Endothelial cell of umbilical vein (primary cell): ENCODE results near the gene ALG12. TPM values are rescaled to one million over a fixed set of nuclear protein-coding genes. Genes with fewer than 3 reads are reported as not detected.

Source experiments
- Bru-seq: library from RNA; stranded (reverse); fragments of 400-500 nt; gene quantifications from one replicate; lab custom pipeline; 2021; lab: Mats Ljungman, UMichigan
- BruChase-seq, 2 experiments: library from RNA; stranded (reverse); fragments of 400-500 nt; gene quantifications; one replicate each; lab custom pipeline; 2021; lab: Mats Ljungman, UMichigan
- BruUV-seq: library from RNA; stranded (reverse); fragments of 400-500 nt; replicated peaks from 2 replicates; lab custom pipeline; 2021; lab: Mats Ljungman, UMichigan
- CTCF ChIA-PET: fragments of 300-600, 350-600 bp; sonication (Branson Sonifier 250); formaldehyde crosslinking; loops from one replicate; lab custom pipeline; 2021; ENCODE audit warnings: antibody characterized with exemption, inconsistent platforms; lab: Charles Lee
- POLR2A ChIA-PET: fragments of 300-600, 350-600 bp; sonication (Branson Sonifier 250); formaldehyde crosslinking; loops from one replicate; lab custom pipeline; 2021; ENCODE audit warnings: antibody characterized with exemption, inconsistent platforms; lab: Charles Lee
- DNase-seq: peaks from one replicate; pipeline ENCODE4 v3.0.0-alpha.2; 2011; ENCODE audit warnings: low read depth, low spot score
- FAIRE-seq: peaks from 2 replicates; lab custom pipeline; 2011; peaks lifted over from hg19 to GRCh38; lab: Jason Lieb, UNC
- H2AFZ ChIP-seq: 2 replicates; pipeline ENCODE4 v1.6.0; 2012; ENCODE audit warnings: low read depth, low read length, control low read depth, inconsistent platforms
- H3K27ac ChIP-seq: 2 replicates; pipeline ENCODE4 v1.5.1; 2011; ENCODE audit warnings: low read depth, mild to moderate bottlenecking, control low read depth, low read length, moderate library complexity; ENCODE audit not compliant: insufficient read depth
- H3K27me3 ChIP-seq, 2 experiments: 2 replicates each; pipeline versions ENCODE4 v1.6.0 to v1.6.1; 2011; ENCODE audit warnings: low read length in 2 of 2, mixed read lengths in 1 of 2; ENCODE audit not compliant: control insufficient read depth in 2 of 2, insufficient read depth in 2 of 2
- H3K36me3 ChIP-seq, 2 experiments: 2 replicates in 1 of 2; 3 replicates in 1 of 2; pipeline ENCODE4 v1.5.1; 2011; ENCODE audit warnings: low read length in 2 of 2, mild to moderate bottlenecking in 1 of 2, moderate library complexity in 1 of 2; ENCODE audit not compliant: control insufficient read depth in 2 of 2, insufficient read depth in 2 of 2; ENCODE audit errors: extremely low read depth in 1 of 2
- H3K4me1 ChIP-seq: 3 replicates; pipeline ENCODE4 v1.5.1; 2011; ENCODE audit warnings: mild to moderate bottlenecking, low read length; ENCODE audit not compliant: control insufficient read depth, insufficient read depth; ENCODE audit errors: extremely low read depth
- H3K4me2 ChIP-seq: 2 replicates; pipeline ENCODE4 v1.6.1; 2011; ENCODE audit warnings: low read length, control low read depth, mixed read lengths; ENCODE audit not compliant: insufficient read depth
- H3K4me3 ChIP-seq, 3 experiments: fragments of 200-600 bp in 1 of 3; sonication (generic), shearing (Covaris generic) in 1 of 3; replicated peaks in 1 of 3; 2 replicates each; pipeline ENCODE4 v1.5.1; 2011 to 2016; ENCODE audit warnings: control low read depth in 3 of 3, low read length in 3 of 3, mild to moderate bottlenecking in 2 of 3, inconsistent platforms in 1 of 3, low read depth in 1 of 3, moderate library complexity in 1 of 3; ENCODE audit not compliant: insufficient read depth in 1 of 3
- H3K79me2 ChIP-seq: 2 replicates; pipeline ENCODE4 v1.6.0; 2012; ENCODE audit warnings: low read length, inconsistent platforms; ENCODE audit not compliant: control insufficient read depth, insufficient read depth
- H3K9ac ChIP-seq: replicated peaks from 2 replicates; pipeline ENCODE3; 2011; ENCODE audit warnings: low read length, control low read depth; ENCODE audit not compliant: insufficient read depth; ENCODE audit errors: extremely low read depth
- H3K9me1 ChIP-seq: replicated peaks from 3 replicates; pipeline ENCODE4 v1.6.0; 2011; ENCODE audit warnings: mild to moderate bottlenecking, low read length; ENCODE audit not compliant: control insufficient read depth, insufficient read depth; ENCODE audit errors: extremely low read depth
- H3K9me3 ChIP-seq: replicated peaks from 2 replicates; pipeline ENCODE4 v1.5.1; 2012; ENCODE audit warnings: low read length, inconsistent platforms; ENCODE audit not compliant: control insufficient read depth, insufficient read depth
- H4K20me1 ChIP-seq: replicated peaks from 2 replicates; pipeline ENCODE3; 2011; ENCODE audit warnings: mild to moderate bottlenecking, low read length; ENCODE audit not compliant: control insufficient read depth, insufficient read depth; ENCODE audit errors: extremely low read depth
- MAX ChIP-seq: IDR thresholded peaks from 2 replicates; pipeline ENCODE4 v1.6.1; 2011; ENCODE audit not compliant: insufficient read depth, insufficient read length
- MYC ChIP-seq: IDR thresholded peaks from one replicate; pipeline ENCODE4 v1.6.1; 2011; ENCODE audit warnings: mild to moderate bottlenecking, low read depth, low read length
- POLR2A ChIP-seq: IDR thresholded peaks from 2 replicates; pipeline ENCODE4 v1.6.1; 2012; ENCODE audit warnings: low read depth, mild to moderate bottlenecking, control low read depth, low read length
- POLR2AphosphoS5 ChIP-seq: IDR thresholded peaks from 2 replicates; pipeline ENCODE4 v1.6.1; 2012; ENCODE audit warnings: low read depth, mild to moderate bottlenecking, control low read depth, low read length, moderate library complexity; ENCODE audit not compliant: insufficient read depth
- dilution Hi-C: fragments of 300-500 bp; cut with MboI; formaldehyde crosslinking; loops from one replicate; pipeline ENCODE4 v1.15.0; 2019; ENCODE audit warnings: low sequenced_read_pairs; ENCODE audit not compliant: extremely low pct_ligation_motif_present
- intact Hi-C: fragments of 100-400 bp; cut with micrococcal nuclease; formaldehyde crosslinking; loops from one replicate; pipeline ENCODE4 v1.10.0; 2022
- long read RNA-seq: library from polyadenylated mRNA; stranded (forward); transcript quantifications from one replicate; pipeline ENCODE4 v2.0.0, GENCODE V29; 2021
- polyA minus RNA-seq, 3 experiments: library from RNA; depleted of rRNA, polyadenylated mRNA; stranded (reverse); fragments of >200 nt; gene quantifications; 1 replicate in 1 of 3; 2 replicates in 2 of 3; pipeline ENCODE4 v1.2.3, GENCODE V29; 2011
- polyA plus RNA-seq, 4 experiments: library from polyadenylated mRNA; depleted of rRNA in 3 of 4; stranded (reverse) in 3 of 4; unstranded in 1 of 4; fragments of >200 nt; gene quantifications; 2 replicates each; pipeline versions ENCODE4 v1.2.1 to v1.2.3, GENCODE V29; 2011 to 2012; ENCODE audit warnings: missing spikeins in 1 of 4
- total RNA-seq: library from RNA; stranded (reverse); gene quantifications from 2 replicates; pipeline ENCODE4 v1.2.3, GENCODE V29; 2021

ALG12 gene
- total RNA-seq (14.6 and 20.9 TPM in 2 replicates), polyA plus RNA-seq (16.7 and 18.0 TPM in 2 replicates), polyA minus RNA-seq (9.5 and 10.6 TPM in 2 replicates), Bru-seq, nascent RNA (percentile 45 among the genes with signal in this experiment), BruChase-seq, experiment 1, labeled RNA remaining after a 6-hour chase (percentile 61 among the genes with signal in this experiment), BruChase-seq, experiment 2, labeled RNA remaining after a 2-hour chase (percentile 51 among the genes with signal in this experiment)
- 10.5 and 14.0 TPM in 2 replicates for polyA plus RNA-seq (2011; cell fraction: cytosol; rRNA removed)
- polyA plus RNA-seq (2011; cell fraction: nucleus; rRNA removed) = 13.3 and 16.6 TPM in 2 replicates
- polyA plus RNA-seq (2012) = 11.1 and 15.5 TPM in 2 replicates
- 2.9 TPM for polyA minus RNA-seq (2011; cell fraction: cytosol; rRNA and poly(A)+ RNA removed)
- 3.8 and 3.9 TPM in 2 replicates for polyA minus RNA-seq (2011; cell fraction: nucleus; rRNA and poly(A)+ RNA removed)
- long read RNA-seq, full-length matches to known transcripts = 36 of 55 reads
- long read RNA-seq, partial matches to known transcripts = 7 of 55 reads
- long read RNA-seq, other reads (novel, unspliced or antisense) = 12 of 55 reads

- peak within 1 kb of the TSS; percentile 78 for H3K27ac ChIP-seq
- ChIA-PET CTCF (interaction anchor here (0.9 to 1.6 kb wide), 4 partner anchors 12 to 151 kb away, joined by 3 to 6 read pairs (median 4); no protein-coding TSS in a partner anchor), POLR2A (interaction anchor here (1.5 kb wide), 1 partner anchor 202 kb away, joined by 3 read pairs; no protein-coding TSS in a partner anchor)
- H3K4me3 ChIP-seq = peak within 1 kb of the TSS; percentile 60 to 90 (median 73)
- H3K79me2 ChIP-seq = peaks cover 4% of the 10 kb centered on the region
- peak within 1 kb of the TSS; percentile 89 for H3K9ac ChIP-seq
- no peaks in the 10 kb centered on the region for H3K9me1 ChIP-seq
- dilution Hi-C loops = no loop called here
- peak; percentile 95 for FAIRE-seq
- H3K9me3 ChIP-seq = no peaks in the 10 kb centered on the region
- peaks cover 2 to 12% of the 10 kb centered on the region in 2 experiments for H3K36me3 ChIP-seq
- peak; percentile 98 for DNase-seq
- peaks cover 14% of the 10 kb centered on the region for H3K4me1 ChIP-seq
- TF ChIP-seq MYC = no peak
- TF ChIP-seq MAX = no peak
- TF ChIP-seq POLR2AphosphoS5 = peak; percentile 65
- TF ChIP-seq POLR2A = peak; percentile 62
- H2AFZ ChIP-seq = peak within 1 kb of the TSS; percentile 97
- intact Hi-C loops = loop anchor here (1.0 kb wide), 4 partner anchors 42 to 151 kb away; partner anchors contain the start of genes BRD1, PIM3 and ZBED4
- no peaks in the 10 kb centered on the region for H4K20me1 ChIP-seq
- H3K27me3 ChIP-seq = no peaks in the 10 kb centered on the region
- peak within 1 kb of the TSS; percentile 81 for H3K4me2 ChIP-seq
- no TSS peak for BruUV-seq
These were observed at the start of gene ALG12, which contains the start of gene CRELD2 for GRCh38 chr22:49917974-49918910. Gene ALG12, minus strand, starts transcription at chr22:49918438. Its CDS starts 4,673 bp downstream, at chr22:49913765. Gene CRELD2, plus strand, starts transcription at chr22:49918634. Its CDS starts 136 bp downstream, at chr22:49918770.
